ENCODE measurements around the gene ZDHHC22.

Gene ZDHHC22

GRCh38 chr14:77125823-77126325, 15.7 kb downstream of the ZDHHC22 start:
- no peak for DNase-seq

GRCh38 chr14:77125281-77125801, 16.2 kb downstream of the ZDHHC22 start:
- DNase-seq = no peak

GRCh38 chr14:77124345-77125280, 17.0 kb downstream of the ZDHHC22 start:
- peak; percentile 23 for DNase-seq

GRCh38 chr14:77123381-77124325, 17.9 kb downstream of the ZDHHC22 start:
- peak; percentile 93 for DNase-seq

- DNase-seq = no peak
Measured at GRCh38 chr14:77122526-77123125, 19.0 kb downstream of the ZDHHC22 start.

- no peak for DNase-seq
Measured at GRCh38 chr14:77120771-77121743, 20.5 kb downstream of the ZDHHC22 start.

- DNase-seq = no peak
Measured at GRCh38 chr14:77119851-77120250, 21.7 kb downstream of the ZDHHC22 start.

- no peak for DNase-seq
Measured at GRCh38 chr14:77116172-77116817, 25.3 kb downstream of the ZDHHC22 start.

GRCh38 chr14:77114609-77115008, 27.0 kb downstream of the ZDHHC22 start:
- DNase-seq = no peak

GRCh38 chr14:77113644-77114043, 27.9 kb downstream of the ZDHHC22 start:
- DNase-seq = no peak

GRCh38 chr14:77111021-77111420, 30.6 kb downstream of the ZDHHC22 start:
- no peak for DNase-seq

- DNase-seq = no peak
Measured at GRCh38 chr14:77110286-77110685, 31.3 kb downstream of the ZDHHC22 start.

GRCh38 chr14:77109656-77110055, 31.9 kb downstream of the ZDHHC22 start:
- DNase-seq = no peak

GRCh38 chr14:77108753-77109152, 32.8 kb downstream of the ZDHHC22 start:
- no peak for DNase-seq

GRCh38 chr14:77107228-77107627, 34.4 kb downstream of the ZDHHC22 start:
- no peak for DNase-seq

GRCh38 chr14:77106666-77107065, 34.9 kb downstream of the ZDHHC22 start:
- DNase-seq = no peak

- DNase-seq = no peak
Measured at GRCh38 chr14:77105145-77105939, 36.2 kb downstream of the ZDHHC22 start.

- DNase-seq = no peak
Measured at GRCh38 chr14:77104393-77104792, 37.2 kb downstream of the ZDHHC22 start.

- no peak for DNase-seq
Measured at GRCh38 chr14:77103951-77104350, 37.6 kb downstream of the ZDHHC22 start.

- DNase-seq = no peak
Measured at GRCh38 chr14:77103475-77103874, 38.1 kb downstream of the ZDHHC22 start.
